Suprapubic skin (tissue), 3 donors: ENCODE results near the gene CTNNA3.

Source experiments
- CTCF ChIP-seq, 2 donors: fragments of 200-600 bp in 1 of 2; fragments of 450-650 bp in 1 of 2; sonication (generic) in 1 of 2; IDR thresholded peaks; one replicate each; pipeline ENCODE4 v1.5.1; 2016 to 2019; ENCODE audit warnings: antibody characterized with exemption in 2 of 2, mild to moderate bottlenecking in 1 of 2, moderate library complexity in 1 of 2
- POLR2A ChIP-seq, 2 donors: fragments of 450-650 bp; IDR thresholded peaks; one replicate each; pipeline ENCODE4 v1.6.1; 2017; ENCODE audit warnings: antibody characterized with exemption in 2 of 2, mild to moderate bottlenecking in 2 of 2, moderate library complexity in 2 of 2

DNA sequence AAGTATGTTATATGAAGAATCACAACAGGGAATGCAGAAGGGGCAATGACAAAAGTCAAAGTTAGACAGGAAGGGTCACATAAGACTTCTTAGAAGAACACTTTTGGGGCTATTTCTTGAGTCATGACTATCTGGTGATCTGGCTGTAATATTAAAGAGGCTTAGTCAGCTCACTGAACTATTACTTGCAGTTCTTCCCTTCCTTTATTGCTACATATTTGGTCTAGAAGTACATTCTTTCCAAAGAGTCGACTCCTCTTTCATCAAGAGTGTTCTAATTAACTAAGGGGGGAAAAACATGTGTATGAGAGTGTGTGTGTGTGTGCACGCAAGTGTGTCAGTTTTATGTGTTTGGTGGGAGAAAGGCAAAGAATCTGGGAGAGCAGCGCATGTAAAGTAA is 1017.5 kb downstream of the CTNNA3 start:
- TF ChIP-seq CTCF (IDR thresholded peaks at IDR 0.05) (no peak), POLR2A (IDR thresholded peaks at IDR 0.05) (no peak)
